ENCODE results near the gene ALKBH3.

ALKBH3 gene

GRCh38 chr11:43952401-43953342 lies 72.0 kb downstream of the ALKBH3 start:
- DNase-seq (no peak), ATAC-seq (ENCODE audit: insufficient read depth, low read depth) (no peak)
- no peaks in the 10 kb centered on the region for H3K27me3 ChIP-seq (ENCODE audit: insufficient read depth, low read length, poor library complexity)
- no peaks in the 10 kb centered on the region for H3K9me3 ChIP-seq (ENCODE audit: insufficient read depth, low read length, severe bottlenecking)
- H3K79me2 ChIP-seq (ENCODE audit: insufficient read depth, low read length) = no peaks in the 10 kb centered on the region
- no peaks in the 10 kb centered on the region for H3K36me3 ChIP-seq (ENCODE audit: insufficient read depth, low read length)
- no peak overlapping the region for H3K9ac ChIP-seq (ENCODE audit: low read depth, low read length)
- no peaks in the 10 kb centered on the region for H4K20me1 ChIP-seq (ENCODE audit: insufficient read depth, low read length)
- H3K4me3 ChIP-seq (ENCODE audit: low read depth in 1 of 2, low read length in 2 of 2) = no peak overlapping the region
- no peak overlapping the region for H2AFZ ChIP-seq (ENCODE audit: low read depth, low read length)
- H3K4me1 ChIP-seq (ENCODE audit: insufficient read depth, low read length) = no peaks in the 10 kb centered on the region
- no peak overlapping the region for H3K27ac ChIP-seq (ENCODE audit: low read length)
- TF ChIP-seq CTCF (IDR thresholded peaks at IDR 0.05; ENCODE audit: borderline replicate concordance, extremely low read depth, low read length, poor library complexity, severe bottlenecking) (no peak), EZH2 (IDR thresholded peaks at IDR 0.05; ENCODE audit: borderline replicate concordance, low read depth, low read length, severe bottlenecking) (no peak)
- no peak overlapping the region for H3K4me2 ChIP-seq (ENCODE audit: insufficient read depth, low read length)

- no peak for TF ChIP-seq EZH2 (IDR thresholded peaks at IDR 0.05; ENCODE audit: borderline replicate concordance, low read depth, low read length, severe bottlenecking)
- TF ChIP-seq CTCF (IDR thresholded peaks at IDR 0.05; ENCODE audit: borderline replicate concordance, extremely low read depth, low read length, poor library complexity, severe bottlenecking) = no peak
- Histone ChIP-seq H3K4me2 (ENCODE audit: insufficient read depth, low read length) (no peak overlapping the region), H3K27me3 (ENCODE audit: insufficient read depth, low read length, poor library complexity) (no peaks in the 10 kb centered on the region), H3K4me3 (ENCODE audit: low read depth in 1 of 2, low read length in 2 of 2) (no peak overlapping the region), H3K9me3 (ENCODE audit: insufficient read depth, low read length, severe bottlenecking) (no peaks in the 10 kb centered on the region), H4K20me1 (ENCODE audit: insufficient read depth, low read length) (no peaks in the 10 kb centered on the region), H3K9ac (ENCODE audit: low read depth, low read length) (no peak overlapping the region), H3K36me3 (ENCODE audit: insufficient read depth, low read length) (no peaks in the 10 kb centered on the region), H3K27ac (ENCODE audit: low read length) (no peak overlapping the region), H3K4me1 (ENCODE audit: insufficient read depth, low read length) (no peaks in the 10 kb centered on the region), H3K79me2 (ENCODE audit: insufficient read depth, low read length) (no peaks in the 10 kb centered on the region), H2AFZ (ENCODE audit: low read depth, low read length) (no peak overlapping the region)
- ATAC-seq (ENCODE audit: insufficient read depth, low read depth) (no peak), DNase-seq (no peak)
Measured at GRCh38 chr11:43953521-43953920, 72.9 kb downstream of the ALKBH3 start.

GRCh38 chr11:43954241-43954640 lies 73.6 kb downstream of the ALKBH3 start:
- no peak overlapping the region for H3K9ac ChIP-seq (ENCODE audit: low read depth, low read length)
- no peaks in the 10 kb centered on the region for H3K4me1 ChIP-seq (ENCODE audit: insufficient read depth, low read length)
- no peaks in the 10 kb centered on the region for H3K79me2 ChIP-seq (ENCODE audit: insufficient read depth, low read length)
- no peak overlapping the region for H2AFZ ChIP-seq (ENCODE audit: low read depth, low read length)
- H3K4me3 ChIP-seq (ENCODE audit: low read depth in 1 of 2, low read length in 2 of 2) = no peak overlapping the region
- ATAC-seq (ENCODE audit: insufficient read depth, low read depth) (no peak), DNase-seq (no peak)
- no peaks in the 10 kb centered on the region for H3K27me3 ChIP-seq (ENCODE audit: insufficient read depth, low read length, poor library complexity)
- no peak for TF ChIP-seq CTCF (IDR thresholded peaks at IDR 0.05; ENCODE audit: borderline replicate concordance, extremely low read depth, low read length, poor library complexity, severe bottlenecking)
- TF ChIP-seq EZH2 (IDR thresholded peaks at IDR 0.05; ENCODE audit: borderline replicate concordance, low read depth, low read length, severe bottlenecking) = no peak
- H3K4me2 ChIP-seq (ENCODE audit: insufficient read depth, low read length) = no peak overlapping the region
- H3K9me3 ChIP-seq (ENCODE audit: insufficient read depth, low read length, severe bottlenecking) = no peaks in the 10 kb centered on the region
- H3K36me3 ChIP-seq (ENCODE audit: insufficient read depth, low read length) = no peaks in the 10 kb centered on the region
- no peak overlapping the region for H3K27ac ChIP-seq (ENCODE audit: low read length)
- H4K20me1 ChIP-seq (ENCODE audit: insufficient read depth, low read length) = no peaks in the 10 kb centered on the region

Measured in DND-41 (cell line).